OCI-LY3 (cell line): ENCODE results near the gene SMAP2.

ENCODE experiments used
- EZH2phosphoT487 ChIP-seq: fragments of 200-600 bp; shearing (Covaris generic); IDR thresholded peaks from 2 replicates; pipeline ENCODE4 v1.6.1; 2018; ENCODE audit warnings: antibody characterized with exemption, mixed run types, low read depth
- TF ChIP-seq, protein P1 (sequence below): fragments of 200-600, 300-600 bp; sonication (generic); IDR thresholded peaks from 2 replicates; pipeline ENCODE4 v1.5.1; 2014; ENCODE audit warnings: antibody characterized with exemption, low read length, low read depth

DNA sequence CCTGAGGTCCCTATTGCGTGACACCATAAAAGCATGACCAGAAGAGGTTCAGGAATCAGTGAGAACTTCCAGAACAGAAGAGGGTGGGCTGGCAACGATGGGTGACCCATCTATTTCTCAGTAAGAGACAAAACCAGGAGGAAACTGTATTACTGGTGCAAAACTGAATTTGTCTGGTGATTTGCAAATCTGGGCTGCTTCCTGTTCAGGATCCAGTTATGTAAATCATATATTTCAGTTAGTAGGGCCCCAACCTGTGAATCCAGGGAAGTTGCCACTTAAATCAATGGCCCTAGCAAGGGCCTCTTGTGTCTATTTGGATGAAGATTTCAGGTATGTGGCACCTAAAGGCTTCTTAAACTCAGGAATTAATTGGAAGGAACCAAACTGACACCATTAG is 23.1 kb upstream of the SMAP2 start:
- TF ChIP-seq, protein P1, sequence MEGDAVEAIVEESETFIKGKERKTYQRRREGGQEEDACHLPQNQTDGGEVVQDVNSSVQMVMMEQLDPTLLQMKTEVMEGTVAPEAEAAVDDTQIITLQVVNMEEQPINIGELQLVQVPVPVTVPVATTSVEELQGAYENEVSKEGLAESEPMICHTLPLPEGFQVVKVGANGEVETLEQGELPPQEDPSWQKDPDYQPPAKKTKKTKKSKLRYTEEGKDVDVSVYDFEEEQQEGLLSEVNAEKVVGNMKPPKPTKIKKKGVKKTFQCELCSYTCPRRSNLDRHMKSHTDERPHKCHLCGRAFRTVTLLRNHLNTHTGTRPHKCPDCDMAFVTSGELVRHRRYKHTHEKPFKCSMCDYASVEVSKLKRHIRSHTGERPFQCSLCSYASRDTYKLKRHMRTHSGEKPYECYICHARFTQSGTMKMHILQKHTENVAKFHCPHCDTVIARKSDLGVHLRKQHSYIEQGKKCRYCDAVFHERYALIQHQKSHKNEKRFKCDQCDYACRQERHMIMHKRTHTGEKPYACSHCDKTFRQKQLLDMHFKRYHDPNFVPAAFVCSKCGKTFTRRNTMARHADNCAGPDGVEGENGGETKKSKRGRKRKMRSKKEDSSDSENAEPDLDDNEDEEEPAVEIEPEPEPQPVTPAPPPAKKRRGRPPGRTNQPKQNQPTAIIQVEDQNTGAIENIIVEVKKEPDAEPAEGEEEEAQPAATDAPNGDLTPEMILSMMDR = no peak
- no peak for TF ChIP-seq EZH2phosphoT487
